NCI-H2081 treated with DMSO at 0.1 percent for 48 hours (cell line): ENCODE measurements around the gene MAGEL2.

Experiments
- DNase-seq: peaks from one replicate; lab custom pipeline; 2025; lab: John Stamatoyannopoulos, UW

The MAGEL2 gene

DNA sequence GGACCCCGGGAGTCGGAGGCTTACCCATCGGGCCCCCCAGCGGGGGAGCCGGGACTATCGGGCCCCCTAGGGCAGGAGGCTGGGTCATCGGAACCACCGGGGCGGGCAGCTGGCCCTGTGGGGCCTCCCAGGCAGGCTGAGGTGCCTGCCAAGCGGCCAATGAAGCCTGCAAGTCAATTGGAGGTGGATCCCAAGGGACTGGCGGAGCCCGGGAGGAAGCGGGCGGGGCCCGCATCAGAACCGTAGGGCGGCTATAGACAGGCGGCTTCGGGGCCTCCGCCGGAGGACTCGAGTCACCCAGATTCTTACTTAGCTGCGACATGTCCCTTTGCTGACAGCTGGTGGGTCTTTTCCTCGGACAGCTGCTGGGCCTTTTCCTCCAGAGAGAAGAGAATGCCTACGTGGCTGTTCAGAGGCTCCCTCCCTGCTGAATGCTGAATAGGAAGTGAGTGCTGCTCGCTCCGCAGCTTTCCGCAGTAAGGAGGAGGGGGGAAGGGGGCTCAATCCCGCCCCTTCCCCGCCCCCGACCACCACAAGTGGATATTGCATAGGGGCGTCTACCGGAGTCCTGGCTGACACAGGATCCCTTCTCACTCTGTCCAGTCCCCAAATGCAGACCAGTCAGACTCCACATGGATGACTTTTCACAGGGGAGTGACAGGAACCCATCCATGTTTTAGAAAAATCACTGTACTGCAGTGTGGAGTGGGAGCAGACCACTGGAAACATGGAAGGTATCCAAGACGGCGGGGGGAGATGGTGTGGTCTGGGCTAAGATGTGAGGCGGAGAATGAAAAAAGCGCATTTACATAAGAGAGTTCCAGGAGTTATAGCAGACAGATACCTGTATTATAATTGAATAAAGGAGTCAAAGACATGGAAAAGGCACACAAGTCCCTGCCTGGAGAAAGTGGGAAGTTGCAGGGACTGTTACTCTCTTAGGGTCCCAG, at the start of gene MAGEL2:
TSS of gene MAGEL2 (minus strand) at position 447 of the 950 bp plus-strand sequence. CDS start at position 322, 125 bp downstream.
- no peak for DNase-seq

GRCh38 chr15:23695282-23695681, 47.6 kb upstream of the MAGEL2 start:
- DNase-seq: no peak

- no peak for DNase-seq
These were observed 46.9 kb upstream of the MAGEL2 start for GRCh38 chr15:23694592-23694991.

GRCh38 chr15:23690450-23690852, 42.8 kb upstream of the MAGEL2 start:
- no peak for DNase-seq

- no peak for DNase-seq
These were observed 42.3 kb upstream of the MAGEL2 start for GRCh38 chr15:23690015-23690414.

DNA sequence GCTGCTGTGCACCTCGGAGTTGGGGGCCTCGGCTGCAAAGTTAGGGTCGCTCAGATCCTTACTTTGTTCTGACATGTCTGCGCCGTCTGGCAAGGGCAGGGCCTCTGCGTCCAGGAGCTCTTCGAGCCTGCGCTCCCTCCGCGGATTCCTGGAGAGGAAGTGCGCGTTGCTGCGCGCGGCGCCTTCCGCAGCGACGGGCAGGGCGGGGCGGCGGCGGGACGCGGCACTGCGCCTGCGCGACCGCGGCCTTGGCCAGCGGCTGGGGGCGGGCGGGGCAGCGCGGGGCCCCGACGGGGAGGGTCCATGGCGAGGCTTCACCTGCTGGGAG, 39.4 kb upstream of the MAGEL2 start, which contains the start of gene NDN:
TSS of gene NDN (minus strand) at position 163 of the 328 bp plus-strand sequence. CDS start at position 75, 88 bp downstream.
- no peak for DNase-seq

DNA sequence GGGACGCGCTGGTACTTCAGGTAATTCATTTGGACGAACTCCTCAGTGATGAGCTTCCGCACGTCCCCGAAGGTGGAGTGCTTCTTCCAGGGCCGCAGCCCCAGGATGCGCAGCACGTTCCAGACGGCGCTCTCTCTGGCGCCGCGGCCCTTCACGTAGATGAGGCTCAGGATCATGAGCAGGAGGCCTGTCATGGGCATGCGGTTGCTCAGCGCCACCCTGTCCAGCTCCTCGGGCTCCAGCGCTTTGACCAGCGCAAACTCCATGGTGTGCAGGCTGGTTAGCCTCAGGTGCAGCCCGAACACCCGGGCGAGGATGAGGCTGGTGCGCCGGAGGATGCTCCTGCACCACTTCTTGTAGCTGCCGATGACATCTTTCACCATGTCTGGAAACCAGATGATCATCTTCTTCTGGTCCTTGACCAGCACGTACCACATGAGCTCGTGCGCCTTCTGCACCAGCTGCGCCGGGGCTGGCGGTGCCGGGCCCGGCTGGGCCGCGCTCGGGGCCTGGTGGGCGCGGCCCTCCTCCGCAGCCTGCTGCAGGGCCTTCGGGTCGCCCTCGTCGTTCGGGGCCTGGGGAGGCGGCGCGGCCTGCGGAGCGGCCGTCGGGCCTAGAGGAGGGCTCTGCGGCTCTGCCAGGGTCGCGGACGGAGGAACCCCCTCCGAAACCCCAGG, 38.9 kb upstream of the MAGEL2 start:
- no peak for DNase-seq

DNA sequence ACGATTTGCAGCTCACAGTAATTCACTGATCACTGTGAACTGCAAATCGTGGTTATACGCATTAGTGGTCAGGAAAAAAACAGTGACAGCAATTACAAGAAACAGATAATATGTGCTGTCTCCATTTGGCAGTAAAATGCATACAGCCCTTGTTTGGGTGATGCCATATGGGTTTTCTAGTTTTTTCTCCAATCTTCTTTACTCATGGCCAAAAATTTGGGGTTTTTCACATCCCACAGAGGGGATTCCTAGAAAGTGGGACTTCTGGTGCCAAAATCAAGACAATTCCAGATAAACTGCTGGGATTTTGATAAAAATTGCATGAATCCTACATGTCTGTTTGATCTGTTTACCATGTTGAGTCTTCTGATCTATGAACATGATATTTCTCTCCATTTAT, 23.8 kb upstream of the MAGEL2 start:
- DNase-seq: no peak

GRCh38 chr15:23670970-23671369, 23.3 kb upstream of the MAGEL2 start:
- DNase-seq: no peak

GRCh38 chr15:23663232-23663631, 15.6 kb upstream of the MAGEL2 start:
- DNase-seq: no peak

DNA sequence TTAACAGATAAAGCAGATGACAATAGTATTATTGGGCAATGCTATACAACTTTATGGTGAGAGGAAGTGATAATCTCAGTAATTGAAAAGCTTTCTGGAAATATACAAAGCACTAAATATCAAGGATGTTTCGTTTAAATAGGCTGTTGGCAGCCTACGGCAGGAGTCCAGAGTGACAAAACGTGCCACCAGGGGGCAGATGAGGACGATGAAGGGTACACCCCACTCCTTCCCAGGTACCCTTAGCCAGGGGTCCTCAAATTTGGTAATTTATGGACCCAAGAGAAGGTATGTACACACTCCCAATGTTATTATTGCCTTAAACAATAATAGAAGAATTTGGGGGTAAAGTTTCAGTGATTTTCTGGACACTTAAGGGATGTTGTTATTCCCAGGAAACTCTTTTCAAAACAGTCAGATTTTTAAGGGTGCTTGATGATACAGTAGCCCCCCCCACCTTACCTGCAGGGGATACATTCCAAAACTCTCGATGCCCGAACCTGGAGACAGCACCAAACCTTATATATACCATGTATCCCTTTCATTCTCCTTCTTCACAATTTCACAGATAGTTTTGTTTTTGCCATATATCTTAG, 1.4 kb upstream of the MAGEL2 start:
- DNase-seq: no peak

GRCh38 chr15:23647001-23647295, 719 bp downstream of the MAGEL2 start:
- no peak for DNase-seq

DNA sequence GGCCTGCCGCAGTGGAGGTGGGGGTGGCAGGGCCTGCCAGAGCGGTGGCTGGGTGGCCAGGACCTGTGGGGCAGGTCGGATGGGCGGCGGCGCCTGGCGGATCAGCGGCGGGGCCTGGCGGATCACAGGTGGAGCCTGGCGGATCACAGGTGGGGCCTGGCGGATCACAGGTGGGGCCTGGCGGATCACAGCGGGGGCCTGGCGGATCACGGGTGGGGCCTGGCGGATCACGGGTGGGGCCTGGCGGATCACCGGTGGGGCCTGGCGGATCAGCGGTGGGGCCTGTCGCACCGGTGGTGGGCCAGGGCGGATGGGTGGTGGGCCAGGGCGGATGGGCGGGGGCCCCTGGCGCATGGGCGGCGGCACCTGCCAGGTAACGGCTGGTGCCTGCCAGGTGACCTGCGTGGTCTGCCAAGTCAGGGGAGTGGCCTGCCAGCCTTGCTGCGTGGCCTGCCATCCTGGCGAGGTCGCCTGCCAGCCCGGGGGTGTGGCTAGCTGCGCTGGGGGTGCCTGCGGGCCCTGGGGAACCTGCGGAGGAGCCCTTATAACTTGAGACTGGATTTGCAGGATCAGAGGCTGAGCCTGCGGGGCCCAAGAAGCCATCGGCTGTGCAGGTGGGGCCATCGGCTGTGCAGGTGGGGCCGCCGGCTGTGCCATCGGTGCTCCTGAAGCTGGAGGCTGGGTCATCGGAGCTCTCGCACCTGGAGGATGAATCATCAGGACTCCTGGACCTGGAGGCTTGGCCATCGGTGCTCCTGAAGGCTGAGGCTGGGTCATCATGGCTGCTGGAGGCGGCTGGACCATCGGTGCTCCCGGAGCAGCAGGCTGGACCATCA, 1.3 kb downstream of the MAGEL2 start:
- DNase-seq: no peak

- no peak for DNase-seq
These were observed 2.1 kb downstream of the MAGEL2 start for GRCh38 chr15:23645371-23646164.

GRCh38 chr15:23644829-23645228, 2.8 kb downstream of the MAGEL2 start:
- DNase-seq: no peak

- DNase-seq: no peak
These were observed 5.1 kb downstream of the MAGEL2 start for GRCh38 chr15:23642413-23643044.

DNA sequence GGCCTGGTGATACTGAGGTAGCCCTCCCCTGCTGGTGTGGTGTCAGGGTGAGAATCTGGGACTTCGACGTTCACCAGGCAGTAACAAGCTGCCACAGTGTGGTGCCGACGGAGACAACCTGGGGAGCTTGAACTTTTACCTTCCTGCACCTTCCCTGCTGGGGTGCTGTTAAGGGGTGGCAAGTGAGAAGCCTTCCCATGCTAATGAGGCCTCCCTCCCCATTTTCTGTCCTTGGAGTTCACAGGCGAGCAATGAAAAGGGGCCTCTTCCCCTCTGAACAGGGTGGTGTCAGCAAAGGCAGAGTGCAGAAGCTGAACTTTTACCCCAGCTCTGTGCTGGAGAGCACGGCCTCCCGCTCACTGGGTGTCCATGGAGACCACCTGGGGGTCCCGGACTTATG, 13.5 kb downstream of the MAGEL2 start:
- DNase-seq: no peak

- DNase-seq: no peak
These were observed 18.3 kb downstream of the MAGEL2 start for GRCh38 chr15:23629234-23629805.

DNA sequence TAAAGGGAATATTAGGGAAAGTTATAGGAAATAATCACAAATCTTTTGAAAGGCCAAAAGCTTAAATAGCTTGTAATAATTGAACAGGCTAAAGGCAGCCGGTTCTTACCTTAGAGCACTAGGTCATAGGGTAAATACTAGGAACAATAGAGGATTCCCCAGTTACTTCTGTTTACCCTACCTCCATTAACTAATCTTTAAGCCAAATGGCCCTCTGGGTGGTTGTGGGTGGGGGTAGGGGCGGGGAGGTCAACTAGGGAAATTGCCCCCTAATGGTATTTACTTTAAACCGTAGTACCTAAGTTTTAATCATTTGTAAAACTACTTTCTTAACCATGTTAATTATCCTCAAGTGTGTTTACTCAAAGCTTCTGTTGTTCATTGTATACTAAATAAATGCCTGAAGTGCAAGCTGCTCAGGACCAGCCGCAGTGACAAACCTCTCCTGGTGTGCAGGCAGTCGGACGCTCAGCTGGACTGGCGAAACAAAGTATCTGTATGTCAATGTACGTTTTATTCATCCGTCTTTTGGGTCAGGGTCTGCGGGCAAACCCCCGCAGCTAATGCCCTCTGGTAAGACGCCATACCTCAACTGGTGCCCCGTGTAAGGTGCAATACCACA, 18.9 kb downstream of the MAGEL2 start:
- DNase-seq: no peak

GRCh38 chr15:23616536-23616935, 31.1 kb downstream of the MAGEL2 start:
- no peak for DNase-seq
